CD4-positive, alpha-beta T cell treated with Interleukin-21 for 1 hour (primary cell): ENCODE results near the gene ALDH16A1.
A peak's percentile ranks its signal among the peaks of the same experiment; 100 is the strongest.

Source experiments
- DNase-seq: peaks from one replicate; pipeline ENCODE4 v3.0.0-alpha.2; 2020

The ALDH16A1 gene

DNA sequence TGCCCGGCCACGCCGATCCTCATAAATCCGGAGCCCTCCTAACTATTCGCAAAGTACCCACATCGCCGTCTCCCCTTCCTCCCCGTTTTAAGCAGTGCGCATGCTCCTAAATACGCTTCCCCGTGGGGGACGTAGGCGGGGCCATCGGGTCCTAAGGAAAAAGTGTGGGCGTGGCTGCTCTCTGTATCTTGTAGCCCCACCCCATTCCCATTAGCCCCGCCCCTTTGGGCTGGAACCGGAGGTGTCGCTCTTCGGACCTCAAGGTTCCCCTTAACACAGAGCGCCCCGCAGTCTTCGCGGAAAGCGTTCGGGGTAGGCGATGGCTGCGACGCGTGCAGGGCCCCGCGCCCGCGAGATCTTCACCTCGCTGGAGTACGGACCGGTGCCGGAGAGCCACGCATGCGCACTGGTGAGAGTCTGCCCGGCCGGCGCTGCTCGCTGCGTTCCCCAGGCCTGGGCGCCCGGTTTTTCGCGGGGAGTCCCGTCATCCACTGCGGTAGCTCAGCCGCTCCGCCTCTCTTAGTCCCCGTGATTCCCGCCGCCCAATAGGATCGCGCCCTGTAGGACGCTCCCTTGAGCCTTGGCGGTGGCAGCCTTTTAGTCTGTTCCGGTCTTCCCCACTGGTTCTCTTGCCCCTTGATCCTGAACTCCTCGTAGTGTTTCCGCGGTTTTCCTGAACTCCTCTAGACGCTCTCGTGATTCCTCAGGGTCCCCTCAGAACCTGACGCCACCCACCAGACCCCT, at the start of gene ALDH16A1:
Gene ALDH16A1 (plus strand): TSS at position 213 of the 744 bp plus-strand sequence. CDS start 107 bp downstream, at position 320.
- peak; percentile 98 for DNase-seq

DNA sequence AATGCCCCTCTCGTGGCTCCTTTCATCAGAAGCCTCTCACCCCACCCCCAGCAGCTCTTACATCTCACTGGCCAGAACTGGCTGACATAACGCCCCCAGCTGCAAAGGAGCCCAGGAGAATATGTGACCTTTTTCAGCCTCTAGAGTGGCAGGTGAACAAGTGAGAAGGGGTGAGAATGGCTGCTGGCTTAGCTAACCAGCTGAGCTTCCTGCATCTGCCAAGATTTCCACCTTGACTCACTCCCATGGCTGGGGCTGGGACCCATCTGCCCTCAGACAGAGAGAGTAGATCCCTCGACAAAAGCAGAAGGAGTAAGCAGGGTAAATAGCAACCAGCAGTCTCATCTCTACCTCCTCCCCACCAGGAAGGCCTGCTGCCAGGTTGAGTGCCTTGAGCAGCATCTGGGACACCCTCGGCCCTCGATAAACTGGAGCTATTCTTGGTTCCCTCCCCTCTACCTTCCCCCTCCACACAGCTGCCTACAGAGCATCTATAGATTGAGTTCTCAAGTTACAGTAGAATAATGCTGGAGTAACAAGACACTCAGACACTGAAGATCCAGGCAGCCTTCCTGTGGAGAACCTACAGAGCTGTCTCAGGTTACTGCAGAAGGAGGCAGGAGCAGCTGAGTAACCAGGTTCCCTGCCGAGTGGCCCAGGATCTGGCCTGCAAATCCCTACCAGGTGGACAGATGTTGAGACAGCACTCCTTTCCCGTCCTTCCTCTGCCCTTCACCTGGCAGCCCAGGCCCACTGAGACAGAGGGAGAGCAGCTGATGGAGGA, 49.4 kb upstream of the ALDH16A1 start:
- no peak for DNase-seq

DNA sequence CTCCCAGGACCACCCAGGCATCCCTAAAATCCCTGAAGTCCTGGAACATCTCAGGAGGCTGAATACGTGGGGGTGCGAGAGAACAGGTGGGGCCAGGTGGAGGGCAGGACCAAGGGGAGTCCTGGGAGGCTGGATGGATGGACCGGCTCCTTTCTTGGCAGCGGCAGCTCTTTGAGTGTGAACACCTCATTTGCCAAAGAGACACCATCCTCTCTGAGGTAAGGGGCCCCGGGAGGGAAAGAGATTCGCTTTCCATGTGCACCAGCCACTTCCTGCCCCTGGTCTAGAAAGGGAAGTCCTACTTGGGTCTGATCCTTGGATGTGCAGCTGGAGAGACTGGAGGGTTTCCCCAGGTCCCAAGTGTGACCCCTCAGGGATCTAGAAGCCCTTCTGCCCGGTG, 45.9 kb upstream of the ALDH16A1 start:
- DNase-seq: no peak

DNA sequence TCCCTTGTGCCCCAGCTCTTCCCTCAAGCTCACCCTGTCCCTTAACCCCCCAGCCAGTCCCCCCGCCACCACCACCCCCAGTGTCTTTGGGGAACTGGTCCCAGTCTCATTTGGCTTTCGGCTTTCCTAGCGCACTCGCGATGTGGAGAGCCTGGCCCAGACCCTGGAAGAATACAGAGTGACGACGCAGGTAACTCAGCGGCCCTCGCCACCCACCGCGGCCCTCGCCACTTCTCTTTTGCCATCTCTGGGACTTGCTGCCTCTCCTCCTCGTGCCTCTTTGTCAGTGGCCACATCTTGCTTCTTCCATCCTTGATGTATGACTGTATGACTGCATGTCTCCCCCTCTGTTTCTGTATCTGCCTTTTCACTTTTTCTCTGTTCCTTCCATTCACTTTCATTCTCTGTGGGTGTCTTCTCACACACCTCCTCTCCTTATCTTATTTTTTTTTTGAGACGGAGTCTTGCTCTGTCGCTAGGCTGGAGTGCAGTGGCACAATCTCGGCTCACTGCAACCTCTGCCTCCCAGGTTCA, 45.5 kb upstream of the ALDH16A1 start:
- no peak for DNase-seq

DNA sequence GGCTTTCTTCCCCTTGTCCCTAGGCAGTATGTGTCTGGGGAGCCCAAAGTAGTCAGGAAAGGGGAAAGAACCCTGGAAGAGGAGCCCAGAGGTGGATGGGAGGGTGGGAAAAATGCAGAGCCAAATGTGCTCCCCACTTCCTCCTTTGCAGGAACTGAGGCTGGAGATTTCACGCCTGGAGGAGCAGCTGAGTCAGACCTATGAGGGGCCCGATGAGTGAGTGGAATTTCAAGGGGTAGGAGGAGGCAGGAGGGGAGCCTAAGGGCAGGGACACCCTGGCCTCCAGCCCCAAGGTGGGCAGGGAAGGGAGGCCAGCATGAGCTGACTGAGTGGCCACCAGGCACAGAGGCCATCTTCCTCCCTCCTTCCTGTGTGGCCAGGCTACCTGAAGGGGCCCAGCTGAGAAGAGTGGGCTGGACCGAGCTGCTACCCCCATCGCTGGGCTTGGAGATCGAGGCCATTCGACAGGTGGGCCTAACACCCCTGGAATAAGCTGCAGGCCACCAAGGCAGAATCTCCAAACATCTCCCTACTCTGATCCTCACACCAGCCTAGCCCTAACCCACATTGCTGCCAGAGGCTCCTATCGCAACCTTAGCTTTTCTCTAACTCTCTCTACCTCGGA, 44.1 kb upstream of the ALDH16A1 start:
- DNase-seq: no peak

DNA sequence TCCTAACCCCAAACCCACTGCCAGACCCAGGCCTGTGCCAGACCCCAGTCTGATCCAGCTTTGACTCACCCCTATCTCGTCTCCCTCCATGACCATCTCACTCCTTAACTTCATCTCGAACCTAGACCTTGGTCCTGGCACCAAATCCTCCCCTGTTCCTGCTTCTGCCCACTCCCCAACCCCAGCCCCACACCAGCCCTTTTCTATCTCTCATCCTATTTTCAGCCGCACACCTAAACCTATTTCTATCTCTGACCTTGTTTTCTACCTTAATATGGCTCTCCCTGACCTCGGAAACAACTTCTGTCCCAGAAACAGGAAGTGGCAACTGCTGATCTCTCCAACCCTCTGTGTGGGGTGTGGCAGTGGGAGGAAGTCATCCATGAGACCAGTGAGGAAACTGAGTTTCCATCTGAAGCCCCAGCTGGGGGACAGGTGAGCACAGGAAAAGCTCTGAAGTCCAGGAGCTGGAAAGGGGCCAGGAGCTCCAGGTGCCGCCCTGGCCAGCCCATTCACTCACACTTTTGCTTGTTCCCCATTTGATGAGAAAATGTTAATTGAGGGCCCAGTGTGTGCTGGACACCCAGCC, 43.5 kb upstream of the ALDH16A1 start:
- DNase-seq: peak; percentile 40

DNA sequence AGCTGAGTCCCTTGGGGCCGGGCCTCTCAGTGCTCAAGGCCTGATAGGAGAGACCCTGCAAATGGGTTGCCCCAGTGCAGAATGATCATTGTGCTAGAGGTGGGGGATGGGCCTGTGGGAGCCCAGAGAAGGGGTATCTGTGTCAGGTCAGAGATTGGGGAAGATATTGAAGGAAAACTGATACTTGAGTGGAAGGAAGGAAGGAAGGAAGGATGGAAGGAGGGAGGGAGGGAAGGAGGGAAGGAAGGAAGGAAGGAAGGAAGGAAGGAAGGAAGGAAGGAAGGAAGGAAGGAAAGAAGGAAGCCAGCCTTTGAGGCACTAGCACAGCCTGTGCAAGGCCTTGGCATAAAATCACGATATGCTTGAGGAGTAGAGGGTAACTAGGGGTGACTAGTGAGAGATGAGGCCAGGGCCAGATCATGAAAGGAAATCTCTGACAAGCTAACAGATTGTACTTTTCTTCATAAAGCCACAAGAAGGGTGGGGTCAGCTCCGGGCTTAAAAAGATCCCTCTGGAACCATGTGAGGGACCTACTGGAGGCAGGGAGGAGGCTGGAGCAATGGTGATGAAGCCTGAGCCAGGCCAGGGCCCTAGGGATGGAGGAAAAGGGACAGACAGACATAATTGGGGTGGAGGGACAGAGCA, 41.2 kb upstream of the ALDH16A1 start:
- DNase-seq: no peak

DNA sequence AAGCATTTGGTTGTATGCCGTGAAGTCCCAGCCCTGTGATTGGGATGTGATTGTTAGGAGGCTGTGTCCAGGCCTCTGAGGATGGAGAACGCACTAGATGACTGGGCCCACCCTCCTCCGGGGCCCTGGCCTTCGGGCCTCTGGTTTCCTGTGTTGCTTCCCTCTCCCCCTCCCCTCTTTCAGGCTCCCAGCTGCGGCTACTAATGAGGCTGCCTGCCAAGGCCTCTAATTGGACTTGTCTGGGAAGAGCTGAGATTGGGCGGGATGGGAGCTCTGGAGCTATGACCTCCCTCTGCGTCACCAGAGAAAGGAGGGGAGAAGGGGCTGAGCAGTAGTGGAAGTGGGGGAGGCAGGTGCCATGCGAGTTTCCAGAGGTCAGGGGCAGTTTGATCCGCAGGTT, 39.7 kb upstream of the ALDH16A1 start:
- no peak for DNase-seq

DNA sequence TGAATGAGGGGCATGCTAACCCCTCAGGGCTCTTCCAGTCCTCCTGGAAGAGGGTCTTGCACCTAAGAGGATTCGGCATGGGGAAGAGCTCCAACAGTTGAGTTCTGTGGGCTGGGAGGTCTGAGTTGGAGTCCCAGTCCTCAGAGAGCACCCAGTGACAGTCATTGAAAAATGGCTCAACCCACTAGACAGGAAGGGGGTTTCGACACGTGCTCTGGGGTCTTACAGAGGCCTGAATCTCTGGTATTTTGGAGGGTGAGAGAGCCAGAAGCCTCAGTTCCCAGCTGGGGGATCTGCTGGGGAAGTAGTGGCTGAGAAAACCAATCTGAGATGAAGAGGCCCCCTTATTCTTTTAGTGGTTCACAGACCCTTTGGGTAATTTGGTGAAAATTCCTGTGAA, 38.8 kb upstream of the ALDH16A1 start:
- DNase-seq: no peak

DNA sequence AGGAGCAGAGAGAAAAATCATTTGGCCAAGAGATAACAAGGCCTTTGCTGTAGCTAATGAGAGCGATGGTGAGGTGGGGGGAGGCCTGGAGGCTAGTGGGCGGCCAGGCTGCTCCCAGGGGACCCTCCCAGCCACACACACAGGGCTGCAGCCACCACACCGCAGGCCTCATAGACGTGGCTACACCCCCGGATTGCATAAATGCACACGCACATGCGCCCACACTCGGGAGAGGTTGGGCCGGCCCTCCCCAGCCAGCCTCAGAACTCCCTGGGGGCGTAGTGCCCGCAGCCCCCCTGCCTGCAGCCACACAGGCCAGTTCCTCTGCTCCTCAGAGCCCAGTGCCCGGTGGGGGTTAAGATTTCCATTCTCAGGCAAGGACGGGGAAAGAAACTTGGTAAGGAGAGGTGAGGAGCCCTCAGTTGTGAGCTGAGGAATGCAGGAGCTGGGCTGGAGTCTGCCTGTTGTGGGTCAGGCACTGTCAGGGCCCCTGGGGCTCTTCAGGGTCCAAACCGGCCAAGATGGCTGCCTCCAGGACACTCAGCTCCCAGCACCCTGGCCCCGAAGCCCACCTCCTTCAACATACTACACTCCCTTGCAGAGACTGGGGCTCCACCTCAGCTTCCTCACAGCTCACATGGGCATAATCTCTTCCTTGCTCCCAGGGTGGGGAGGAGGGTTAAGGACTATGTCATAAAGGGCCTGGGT, 37.8 kb upstream of the ALDH16A1 start:
- DNase-seq: no peak

DNA sequence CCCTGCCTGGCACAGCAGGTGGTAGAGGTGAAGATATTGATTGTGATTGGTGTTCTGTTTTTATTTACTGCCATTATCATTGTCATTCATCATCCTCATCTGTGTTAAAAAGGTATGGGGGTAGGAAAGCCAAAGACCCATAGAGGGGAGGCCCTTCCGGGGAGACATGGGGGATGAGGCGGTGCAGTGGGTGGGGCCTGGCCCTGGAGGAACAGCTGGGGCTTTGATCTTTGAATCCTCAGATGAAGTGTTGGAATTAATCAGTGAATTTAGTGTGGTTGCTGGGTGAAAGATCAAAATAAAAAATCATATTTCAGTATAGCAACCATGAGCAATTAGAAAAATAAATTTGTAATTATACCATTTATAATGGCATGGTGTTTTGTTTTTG, 37.2 kb upstream of the ALDH16A1 start:
- DNase-seq: no peak

DNA sequence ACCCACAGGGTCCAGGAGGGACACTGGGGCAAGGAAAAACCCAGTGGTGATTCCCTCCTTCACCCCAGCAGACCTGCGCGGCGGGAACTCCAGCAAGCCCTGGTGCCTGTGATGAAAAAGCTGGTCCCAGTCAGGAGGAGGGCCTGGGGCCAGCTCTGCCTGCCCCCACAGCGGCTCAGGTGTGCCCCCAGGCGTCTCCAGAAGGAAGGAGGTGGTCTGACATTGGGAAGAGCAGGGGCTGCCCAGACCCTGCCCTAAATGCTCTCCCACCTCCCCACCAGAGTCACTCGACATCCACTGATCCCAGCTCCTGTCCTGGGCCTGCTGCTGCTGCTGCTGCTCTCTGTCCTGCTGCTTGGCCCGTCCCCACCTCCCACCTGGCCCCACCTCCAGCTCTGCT, 35.9 kb upstream of the ALDH16A1 start:
- DNase-seq: no peak

DNA sequence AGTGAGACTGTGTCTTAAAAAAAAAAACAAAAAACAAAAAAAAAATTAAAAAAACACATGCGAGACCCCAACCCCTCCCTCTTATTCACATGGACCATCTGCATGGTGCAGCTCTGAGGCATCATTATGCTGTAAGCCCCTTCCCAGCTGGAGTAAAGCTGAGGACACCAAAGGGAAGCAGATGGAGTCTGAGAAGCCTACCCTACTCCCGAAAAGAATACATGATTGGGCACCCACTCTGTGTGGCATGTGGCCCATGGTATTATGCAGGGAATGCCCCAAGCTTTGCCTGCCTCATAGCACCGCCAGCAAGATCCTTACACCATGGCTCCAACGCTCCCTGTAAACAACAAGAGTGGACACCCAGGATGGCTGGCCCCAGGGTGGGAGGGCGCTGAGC, 34.5 kb upstream of the ALDH16A1 start:
- DNase-seq: no peak

DNA sequence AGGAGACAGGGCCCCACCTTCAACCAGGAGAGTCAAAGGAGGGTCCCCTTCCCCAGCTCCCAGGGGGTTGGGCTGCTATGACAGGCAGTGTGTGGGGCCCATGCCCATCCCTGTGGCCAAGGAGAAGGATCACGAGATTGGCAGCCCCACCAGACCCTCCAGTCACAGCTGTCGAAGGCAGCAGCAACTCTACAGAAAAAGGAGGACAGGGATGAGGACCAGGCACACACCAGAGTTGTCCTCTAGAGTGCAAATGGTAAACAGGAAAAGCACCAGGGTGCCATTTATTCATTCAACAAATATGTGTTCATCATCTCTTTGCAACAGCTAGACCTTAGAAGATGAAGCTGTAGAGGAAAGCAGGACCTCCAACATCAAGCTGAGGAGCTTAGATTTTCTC, 33.9 kb upstream of the ALDH16A1 start:
- no peak for DNase-seq

DNA sequence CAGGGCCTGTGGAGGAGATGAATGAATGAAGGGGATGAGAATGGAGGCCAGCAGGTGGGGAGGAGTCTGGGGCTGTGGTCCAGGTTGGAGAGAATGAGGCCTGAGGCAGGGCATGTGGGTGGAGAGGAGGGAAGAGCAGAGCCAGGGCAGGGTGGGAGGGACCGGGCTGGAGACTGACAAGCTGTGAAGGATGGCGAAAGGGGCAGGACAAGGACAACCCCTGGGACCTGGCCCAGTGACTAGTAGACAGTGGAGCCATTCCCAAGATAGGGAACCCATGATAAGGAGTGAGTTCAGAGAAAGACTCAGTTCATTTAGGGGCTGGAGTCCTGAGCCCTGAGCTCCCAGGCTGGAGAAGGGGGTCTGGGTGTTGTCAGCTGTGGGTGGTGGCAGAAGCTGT, 32.8 kb upstream of the ALDH16A1 start:
- DNase-seq: no peak

DNA sequence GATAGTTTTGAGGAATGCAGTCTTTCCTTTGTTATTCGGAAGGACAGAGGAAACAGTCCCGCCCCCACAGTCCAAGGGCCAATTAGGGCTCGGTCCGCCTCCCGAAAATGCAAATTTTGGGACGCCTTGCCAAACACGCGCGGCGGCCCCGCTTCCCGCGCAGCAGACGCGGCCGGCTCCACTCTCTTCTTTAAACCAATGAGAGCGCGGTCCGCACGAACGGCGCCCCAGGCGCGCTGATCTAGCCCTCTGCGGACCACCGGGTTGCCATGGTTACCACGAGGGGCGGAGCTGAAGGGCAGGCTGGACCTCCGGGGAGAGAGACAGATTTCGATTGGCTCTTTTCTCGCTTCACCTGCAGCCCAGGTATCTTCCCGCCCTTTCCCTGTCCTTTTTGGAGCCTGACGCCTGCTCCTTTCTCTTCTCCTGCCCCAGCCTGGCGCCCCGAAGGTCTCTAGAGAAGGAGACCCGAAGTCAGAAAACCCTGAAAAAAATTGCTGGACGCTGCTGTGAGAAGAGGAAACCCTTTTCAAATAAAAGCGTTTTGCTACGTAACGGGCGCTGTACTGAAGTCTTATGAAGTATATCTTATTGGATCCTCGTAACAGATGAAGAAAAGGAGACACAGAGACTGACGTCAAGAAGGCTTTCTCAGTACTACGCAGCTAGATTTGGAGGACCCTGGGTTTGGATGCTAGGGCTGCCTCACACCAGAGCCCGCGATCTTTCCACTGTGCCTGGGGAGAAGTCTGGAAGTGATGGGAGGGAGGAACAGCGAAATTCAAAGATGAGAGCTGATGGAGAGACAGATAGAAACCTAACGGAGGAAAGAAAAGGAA, 31.8 kb upstream of the ALDH16A1 start:
- DNase-seq: peak; percentile 46

DNA sequence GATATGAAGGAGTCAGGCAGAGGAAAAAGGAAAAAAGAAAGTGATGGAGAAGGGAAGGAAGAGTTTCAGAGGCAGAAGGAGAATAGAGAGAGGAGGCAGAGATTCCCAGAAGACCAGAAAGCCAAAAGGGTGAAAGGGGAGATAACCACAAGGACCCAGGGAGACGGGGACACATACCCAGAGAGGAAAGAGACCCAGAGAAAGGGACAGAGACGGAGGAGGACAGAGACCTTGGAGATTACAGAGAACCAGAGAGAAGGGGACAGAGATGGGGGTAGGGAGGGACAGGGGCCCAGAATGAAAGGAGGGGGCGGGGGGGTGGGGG, 31.2 kb upstream of the ALDH16A1 start:
- no peak for DNase-seq

DNA sequence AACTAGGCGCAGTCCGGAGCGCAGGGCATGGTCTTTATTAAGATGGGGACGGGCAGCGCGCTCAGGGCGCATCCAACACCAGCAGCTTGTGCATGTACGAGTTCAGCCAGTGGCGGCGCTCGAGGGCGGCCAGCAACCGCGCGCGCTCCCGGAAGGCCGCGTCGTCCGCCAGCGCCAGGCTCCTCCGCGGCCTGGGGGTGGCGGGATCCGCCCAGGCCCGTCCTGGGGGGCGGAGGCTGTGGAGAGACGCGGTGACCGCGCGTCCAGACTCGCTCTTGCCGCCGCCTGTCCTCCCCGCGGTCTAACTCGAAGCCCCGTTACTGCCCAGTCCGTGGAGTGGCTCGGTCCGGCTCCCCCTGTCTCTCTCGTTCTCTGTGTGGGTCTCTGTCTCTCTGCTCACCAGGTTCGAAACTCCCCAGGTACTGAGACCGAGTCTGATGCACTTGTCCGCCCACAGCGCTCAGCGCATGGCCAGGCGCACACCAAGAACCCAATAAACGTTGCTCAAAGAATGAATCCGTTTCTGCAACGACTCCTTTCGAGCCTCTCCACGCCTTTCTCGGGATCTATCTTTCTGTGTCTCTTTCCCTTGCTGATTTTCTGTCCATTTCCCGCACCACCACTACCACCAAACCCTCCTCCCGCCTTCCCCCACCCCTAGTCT, 30.5 kb upstream of the ALDH16A1 start:
- peak; percentile 59 for DNase-seq

DNA sequence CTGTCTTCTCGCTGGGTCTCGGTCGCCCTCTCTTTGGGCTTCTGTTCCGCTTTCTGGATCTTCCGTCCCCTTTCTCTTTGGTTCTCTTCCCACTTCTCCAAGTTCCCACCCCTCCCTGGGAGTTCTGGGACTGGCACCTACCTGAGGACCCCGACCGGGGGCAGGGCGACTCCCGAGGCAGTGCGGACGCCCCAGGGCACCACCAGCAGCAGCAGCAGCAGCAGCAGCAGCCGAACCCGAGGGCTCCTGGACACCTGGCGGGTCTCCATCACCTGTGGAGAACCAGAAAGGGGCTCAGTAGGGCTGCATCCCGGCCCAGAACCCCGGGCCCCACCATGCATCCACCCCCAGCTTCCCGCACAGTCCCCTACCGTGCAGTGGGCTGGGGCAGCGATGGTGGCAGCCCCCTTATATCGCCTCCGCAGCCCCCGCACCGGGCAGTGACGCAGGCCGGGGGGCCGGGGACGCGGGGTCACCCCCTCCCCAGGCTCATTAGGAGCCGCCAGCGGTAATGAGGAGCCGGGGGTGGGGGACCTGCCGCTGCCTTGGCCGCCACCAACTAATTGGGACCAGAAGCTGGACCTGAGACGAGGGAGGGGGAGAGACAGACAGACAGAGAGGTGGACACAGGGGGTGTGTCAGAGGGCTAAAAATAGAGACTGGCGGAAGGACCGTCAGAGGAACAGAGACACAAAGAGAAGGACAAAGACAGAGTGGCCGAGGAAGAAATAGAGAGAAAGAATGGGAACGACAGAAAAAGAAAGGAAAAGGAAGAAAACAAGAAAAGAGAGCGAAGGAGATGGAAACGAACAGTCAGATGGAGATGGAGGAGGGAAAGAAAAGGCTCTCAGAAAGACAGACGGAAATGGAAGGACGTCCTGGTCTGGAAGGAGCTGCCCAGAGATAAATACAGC, 29.7 kb upstream of the ALDH16A1 start, which contains the start of gene PTH2:
Gene PTH2 (minus strand): TSS at position 371 of the 914 bp plus-strand sequence. CDS start 102 bp downstream, at position 269.
- DNase-seq: no peak

DNA sequence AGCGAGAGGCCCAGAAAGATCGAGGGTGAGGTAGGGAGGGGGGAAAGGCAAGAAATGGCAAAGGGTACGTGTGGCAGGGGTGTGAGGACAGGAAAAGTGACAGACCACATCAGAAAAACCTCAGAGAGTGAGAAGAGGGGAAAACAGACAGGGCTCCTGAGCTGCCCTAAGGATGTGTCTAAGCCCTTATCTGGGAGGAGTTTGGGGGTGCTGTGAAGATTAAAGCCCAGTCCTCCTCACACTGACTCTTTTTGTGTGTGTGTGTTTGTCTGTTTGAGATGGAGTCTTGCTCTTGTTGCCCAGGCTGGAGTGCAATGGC, 29.1 kb upstream of the ALDH16A1 start:
- peak; percentile 52 for DNase-seq
